MCF 10A (cell line): ENCODE results near the gene TPR. TPM values are rescaled to one million over a fixed set of nuclear protein-coding genes. Genes with fewer than 3 reads are reported as not detected.
A peak's percentile ranks its signal among the peaks of the same experiment; 100 is the strongest.

Source experiments
- BruUV-seq: library from RNA; stranded (reverse); fragments of 400-500 nt; replicated peaks from 2 replicates; lab custom pipeline; 2021; lab: Mats Ljungman, UMichigan
- CTCF ChIA-PET: fragments of 300-600 bp; sonication (Branson Sonifier 250); formaldehyde crosslinking; extraction: SDS; loops from one replicate; lab custom pipeline; 2021; ENCODE audit warnings: antibody characterized with exemption, inconsistent platforms; lab: Yijun Ruan, JAX
- POLR2A ChIA-PET: fragments of 300-600, 350-650 bp; sonication (Branson Sonifier 250); formaldehyde crosslinking; extraction: SDS; loops from one replicate; lab custom pipeline; 2020; ENCODE audit warnings: antibody characterized with exemption, inconsistent platforms; lab: Yijun Ruan, JAX
- DNase-seq: peaks from one replicate; pipeline ENCODE4 v3.0.0-alpha.2; 2018; ENCODE audit not compliant: unreplicated experiment
- H3K27ac Mint-ChIP-seq: one replicate; pipeline ENCODE4 v1.8.0; 2022; ENCODE audit warnings: mild to moderate bottlenecking, low read depth, mixed read lengths; ENCODE audit not compliant: unreplicated experiment
- H3K27me3 Mint-ChIP-seq: one replicate; pipeline ENCODE4 v1.8.0; 2022; ENCODE audit warnings: mixed read lengths; ENCODE audit not compliant: insufficient read depth, unreplicated experiment
- H3K36me3 Mint-ChIP-seq: one replicate; pipeline ENCODE4 v1.8.0; 2022; ENCODE audit warnings: mild to moderate bottlenecking, moderate library complexity, mixed read lengths; ENCODE audit not compliant: insufficient read depth, unreplicated experiment
- H3K4me1 Mint-ChIP-seq: one replicate; pipeline ENCODE4 v1.8.0; 2022; ENCODE audit warnings: mixed read lengths; ENCODE audit not compliant: insufficient read depth, unreplicated experiment
- H3K4me3 Mint-ChIP-seq: one replicate; pipeline ENCODE4 v1.8.0; 2022; ENCODE audit warnings: mild to moderate bottlenecking, moderate library complexity, mixed read lengths; ENCODE audit not compliant: unreplicated experiment
- H3K9me3 Mint-ChIP-seq: one replicate; pipeline ENCODE4 v1.8.0; 2022; ENCODE audit warnings: mixed read lengths; ENCODE audit not compliant: unreplicated experiment
- intact Hi-C: fragments of 100-400 bp; cut with micrococcal nuclease; formaldehyde crosslinking; loops from 2 replicates; pipeline ENCODE4 v1.14.1; 2022
- total RNA-seq: library from RNA; stranded (reverse); gene quantifications from 2 replicates; pipeline ENCODE4 v1.2.3, GENCODE V29; 2022
- TF ChIP-seq, protein P1 (sequence below): fragments of 200-600 bp; IDR thresholded peaks from one replicate; pipeline ENCODE4 v1.8.0; 2022; ENCODE audit warnings: antibody characterized with exemption, mild to moderate bottlenecking; ENCODE audit not compliant: unreplicated experiment

TPR gene
- total RNA-seq, 1 experiment from 2014 or later, result 140 TPM

GRCh38 chr1:186289943-186290545, 85.0 kb downstream of the TPR start:
- ChIA-PET POLR2A (interaction anchor here (1.1 kb wide), 1 partner anchor 12 kb away, joined by 3 read pairs; no protein-coding TSS in a partner anchor), CTCF (interaction anchor here (0.6 to 1.9 kb wide), 6 partner anchors 9 to 570 kb away, joined by 3 to 5 read pairs (median 4); partner anchors contain the start of genes ODR4 and TPR)
- Mint-ChIP-seq H3K36me3 (no peaks in the 10 kb centered on the region), H3K27me3 (no peaks in the 10 kb centered on the region), H3K27ac (no peak overlapping the region), H3K4me3 (no peak overlapping the region), H3K4me1 (no peaks in the 10 kb centered on the region), H3K9me3 (no peaks in the 10 kb centered on the region)
- TF ChIP-seq, protein P1, sequence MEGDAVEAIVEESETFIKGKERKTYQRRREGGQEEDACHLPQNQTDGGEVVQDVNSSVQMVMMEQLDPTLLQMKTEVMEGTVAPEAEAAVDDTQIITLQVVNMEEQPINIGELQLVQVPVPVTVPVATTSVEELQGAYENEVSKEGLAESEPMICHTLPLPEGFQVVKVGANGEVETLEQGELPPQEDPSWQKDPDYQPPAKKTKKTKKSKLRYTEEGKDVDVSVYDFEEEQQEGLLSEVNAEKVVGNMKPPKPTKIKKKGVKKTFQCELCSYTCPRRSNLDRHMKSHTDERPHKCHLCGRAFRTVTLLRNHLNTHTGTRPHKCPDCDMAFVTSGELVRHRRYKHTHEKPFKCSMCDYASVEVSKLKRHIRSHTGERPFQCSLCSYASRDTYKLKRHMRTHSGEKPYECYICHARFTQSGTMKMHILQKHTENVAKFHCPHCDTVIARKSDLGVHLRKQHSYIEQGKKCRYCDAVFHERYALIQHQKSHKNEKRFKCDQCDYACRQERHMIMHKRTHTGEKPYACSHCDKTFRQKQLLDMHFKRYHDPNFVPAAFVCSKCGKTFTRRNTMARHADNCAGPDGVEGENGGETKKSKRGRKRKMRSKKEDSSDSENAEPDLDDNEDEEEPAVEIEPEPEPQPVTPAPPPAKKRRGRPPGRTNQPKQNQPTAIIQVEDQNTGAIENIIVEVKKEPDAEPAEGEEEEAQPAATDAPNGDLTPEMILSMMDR, result no peak
- DNase-seq, result no peak
- intact Hi-C loops, result no loop called here
- BruUV-seq, result no TSS peak

GRCh38 chr1:186286615-186287315, 88.3 kb downstream of the TPR start:
- peak; percentile 26 for DNase-seq
- TF ChIP-seq, protein P1, result no peak
- POLR2A ChIA-PET, result interaction anchor here (1.3 kb wide), 1 partner anchor 9 kb away, joined by 3 read pairs; the partner anchor contains the start of gene PRG4

GRCh38 chr1:186283374-186283773, 91.7 kb downstream of the TPR start:
- ChIA-PET POLR2A (interaction anchor here (0.8 to 1.2 kb wide), 2 partner anchors 9 to 35 kb away, joined by 3 to 4 read pairs; no protein-coding TSS in a partner anchor), CTCF (interaction anchor here (1.5 kb wide), 1 partner anchor 43 kb away, joined by 3 read pairs; no protein-coding TSS in a partner anchor)
- no peak overlapping the region for H3K27ac Mint-ChIP-seq
- no peaks in the 10 kb centered on the region for H3K9me3 Mint-ChIP-seq
- intact Hi-C loops, result no loop called here
- TF ChIP-seq, protein P1, result no peak
- H3K27me3 Mint-ChIP-seq, result no peaks in the 10 kb centered on the region
- no peak for DNase-seq
- no peak overlapping the region for H3K4me3 Mint-ChIP-seq
- no TSS peak for BruUV-seq
- no peaks in the 10 kb centered on the region for H3K4me1 Mint-ChIP-seq
- no peaks in the 10 kb centered on the region for H3K36me3 Mint-ChIP-seq

More at GRCh38 chr1:186286615-186287315, 88.3 kb downstream of the TPR start:
- Mint-ChIP-seq H3K4me3 (no peak overlapping the region), H3K27ac (no peak overlapping the region), H3K9me3 (no peaks in the 10 kb centered on the region), H3K27me3 (no peaks in the 10 kb centered on the region), H3K36me3 (no peaks in the 10 kb centered on the region), H3K4me1 (no peaks in the 10 kb centered on the region)
- BruUV-seq, result no TSS peak
- intact Hi-C loops, result no loop called here
- CTCF ChIA-PET, result interaction anchor here (0.6 kb wide), 1 partner anchor 21 kb away, joined by 3 read pairs; no protein-coding TSS in a partner anchor

GRCh38 chr1:186282466-186282865, 92.6 kb downstream of the TPR start:
- Mint-ChIP-seq H3K36me3 (no peaks in the 10 kb centered on the region), H3K4me3 (no peak overlapping the region), H3K27ac (no peak overlapping the region), H3K27me3 (no peaks in the 10 kb centered on the region), H3K4me1 (no peaks in the 10 kb centered on the region), H3K9me3 (no peaks in the 10 kb centered on the region)
- intact Hi-C loops, result no loop called here
- ChIA-PET POLR2A (interaction anchor here (0.8 kb wide), 1 partner anchor 36 kb away, joined by 3 read pairs; no protein-coding TSS in a partner anchor), CTCF (interaction anchor here (1.5 kb wide), 1 partner anchor 44 kb away, joined by 3 read pairs; no protein-coding TSS in a partner anchor)
- no TSS peak for BruUV-seq
- no peak for DNase-seq
- TF ChIP-seq, protein P1, result no peak
